Right atrium auricular region (tissue), 2 donors: ENCODE data around the gene C2CD2. TPM values are rescaled to one million over a fixed set of nuclear protein-coding genes. Genes with fewer than 3 reads are reported as not detected.

Experiments used
- DNase-seq: peaks from one replicate; pipeline ENCODE4 v3.0.0-alpha.2; 2019; ENCODE audit warnings: low spot score
- H3K27ac ChIP-seq, 2 donors: fragments of 200-600 bp; sonication (generic); 1 replicate in 1 of 2; 2 replicates in 1 of 2; pipeline ENCODE4 v1.5.1; 2016 to 2019
- H3K27me3 ChIP-seq, 2 donors: fragments of 200-600 bp; sonication (generic); one replicate each; pipeline versions ENCODE4 v1.5.1 to v1.6.0; 2017 to 2019
- H3K36me3 ChIP-seq: fragments of 200-600 bp; sonication (generic); one replicate; pipeline ENCODE4 v1.5.1; 2016
- H3K4me1 ChIP-seq, 2 donors: fragments of 200-600 bp; sonication (generic); one replicate each; pipeline versions ENCODE4 v1.5.1 to v1.6.0; 2017 to 2019
- H3K4me3 ChIP-seq, 2 donors: fragments of 200-600 bp; sonication (generic); 1 replicate in 1 of 2; 2 replicates in 1 of 2; pipeline ENCODE4 v1.5.1; 2017 to 2019; ENCODE audit warnings: mild to moderate bottlenecking in 1 of 2, moderate library complexity in 1 of 2
- H3K9me3 ChIP-seq, 2 donors: fragments of 200-600 bp; sonication (generic); one replicate each; pipeline ENCODE4 v1.5.1; 2019
- total RNA-seq, 2 donors: library from RNA; depleted of rRNA; stranded (reverse); fragments of >200 nt; gene quantifications; one replicate each; pipeline ENCODE4 v1.1.0, GENCODE V29; 2016
- TF ChIP-seq, protein P1 (sequence below), 2 donors: fragments of 200-600 bp; sonication (generic); IDR thresholded peaks; one replicate each; pipeline ENCODE4 v1.5.1; 2019; ENCODE audit warnings: antibody characterized with exemption in 2 of 2

The C2CD2 gene
- total RNA-seq, 2 donors from 2014 or later: 8.6 to 9.1 TPM

DNA sequence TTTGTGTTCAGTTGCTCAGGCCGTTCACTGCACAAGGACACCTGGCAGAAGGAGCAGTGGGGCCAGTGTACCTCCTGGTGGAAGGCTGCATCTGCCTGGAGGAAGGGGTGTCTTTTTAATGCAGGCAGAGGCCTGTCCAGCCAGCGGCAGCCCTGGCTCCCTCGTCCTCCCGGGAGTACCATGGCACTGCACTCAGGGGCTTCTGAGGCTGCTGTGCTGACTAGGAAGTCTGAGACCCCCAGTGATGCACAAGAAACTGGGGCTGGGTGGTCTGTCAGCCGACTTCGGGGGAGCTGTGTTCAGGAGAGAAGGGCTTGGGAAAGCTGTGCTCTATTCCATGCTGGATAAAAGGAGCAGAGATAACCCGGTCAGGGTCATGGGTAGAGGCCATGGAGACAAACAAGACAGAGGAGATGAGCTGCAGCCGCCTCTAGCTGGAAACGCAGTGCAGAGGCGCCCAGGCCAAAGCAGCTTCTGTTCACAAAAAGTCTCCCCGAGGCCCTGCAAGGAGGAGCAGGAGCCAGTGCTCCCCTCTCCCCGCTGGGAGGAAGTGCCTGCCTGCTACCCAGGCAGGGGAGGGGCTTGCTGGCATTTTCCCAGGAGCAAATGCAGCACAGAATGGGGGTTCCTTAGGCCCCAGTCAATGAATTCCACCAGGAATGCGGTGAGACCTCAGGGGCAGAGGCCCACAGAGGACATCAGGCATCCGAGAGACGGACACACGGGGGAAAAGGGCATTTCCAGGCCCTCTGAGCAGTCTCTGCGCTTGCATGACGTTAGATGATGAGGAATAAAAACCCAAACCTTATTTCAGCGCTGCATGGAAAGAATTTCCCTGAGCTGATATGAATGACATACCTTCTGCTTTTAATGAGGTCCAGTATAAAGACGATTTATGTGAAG is 17.2 kb upstream of the C2CD2 start:
- no peak overlapping the region for H3K27ac ChIP-seq
- H3K4me3 ChIP-seq: no peak overlapping the region
- TF ChIP-seq, protein P1, sequence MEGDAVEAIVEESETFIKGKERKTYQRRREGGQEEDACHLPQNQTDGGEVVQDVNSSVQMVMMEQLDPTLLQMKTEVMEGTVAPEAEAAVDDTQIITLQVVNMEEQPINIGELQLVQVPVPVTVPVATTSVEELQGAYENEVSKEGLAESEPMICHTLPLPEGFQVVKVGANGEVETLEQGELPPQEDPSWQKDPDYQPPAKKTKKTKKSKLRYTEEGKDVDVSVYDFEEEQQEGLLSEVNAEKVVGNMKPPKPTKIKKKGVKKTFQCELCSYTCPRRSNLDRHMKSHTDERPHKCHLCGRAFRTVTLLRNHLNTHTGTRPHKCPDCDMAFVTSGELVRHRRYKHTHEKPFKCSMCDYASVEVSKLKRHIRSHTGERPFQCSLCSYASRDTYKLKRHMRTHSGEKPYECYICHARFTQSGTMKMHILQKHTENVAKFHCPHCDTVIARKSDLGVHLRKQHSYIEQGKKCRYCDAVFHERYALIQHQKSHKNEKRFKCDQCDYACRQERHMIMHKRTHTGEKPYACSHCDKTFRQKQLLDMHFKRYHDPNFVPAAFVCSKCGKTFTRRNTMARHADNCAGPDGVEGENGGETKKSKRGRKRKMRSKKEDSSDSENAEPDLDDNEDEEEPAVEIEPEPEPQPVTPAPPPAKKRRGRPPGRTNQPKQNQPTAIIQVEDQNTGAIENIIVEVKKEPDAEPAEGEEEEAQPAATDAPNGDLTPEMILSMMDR (IDR thresholded peaks at IDR 0.05): no peak
- DNase-seq: peak; percentile 32
- no peaks in the 10 kb centered on the region for H3K27me3 ChIP-seq
- peaks cover 0 to 10% of the 10 kb centered on the region in 2 donors for H3K4me1 ChIP-seq
- H3K9me3 ChIP-seq: no peaks in the 10 kb centered on the region
- no peaks in the 10 kb centered on the region for H3K36me3 ChIP-seq

DNA sequence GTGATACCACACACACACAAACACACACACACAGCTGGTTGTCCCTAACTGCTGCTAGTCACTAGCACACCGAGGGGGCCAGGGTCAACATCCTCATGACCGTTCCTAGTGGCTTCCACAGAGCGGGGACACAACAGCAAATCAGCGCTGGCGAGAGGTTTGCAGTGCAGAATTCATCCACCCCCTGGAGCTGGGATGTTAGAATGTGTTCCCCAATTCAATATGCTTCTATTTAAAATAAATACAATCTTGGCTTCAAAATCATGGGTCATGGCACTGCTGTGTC is 16.2 kb upstream of the C2CD2 start:
- H3K4me1 ChIP-seq: peaks cover 0 to 10% of the 10 kb centered on the region in 2 donors
- no peaks in the 10 kb centered on the region for H3K36me3 ChIP-seq
- H3K27me3 ChIP-seq: no peaks in the 10 kb centered on the region
- no peak overlapping the region for H3K27ac ChIP-seq
- DNase-seq: no peak
- no peak overlapping the region for H3K4me3 ChIP-seq
- H3K9me3 ChIP-seq: no peaks in the 10 kb centered on the region
- TF ChIP-seq, protein P1 (IDR thresholded peaks at IDR 0.05): no peak

DNA sequence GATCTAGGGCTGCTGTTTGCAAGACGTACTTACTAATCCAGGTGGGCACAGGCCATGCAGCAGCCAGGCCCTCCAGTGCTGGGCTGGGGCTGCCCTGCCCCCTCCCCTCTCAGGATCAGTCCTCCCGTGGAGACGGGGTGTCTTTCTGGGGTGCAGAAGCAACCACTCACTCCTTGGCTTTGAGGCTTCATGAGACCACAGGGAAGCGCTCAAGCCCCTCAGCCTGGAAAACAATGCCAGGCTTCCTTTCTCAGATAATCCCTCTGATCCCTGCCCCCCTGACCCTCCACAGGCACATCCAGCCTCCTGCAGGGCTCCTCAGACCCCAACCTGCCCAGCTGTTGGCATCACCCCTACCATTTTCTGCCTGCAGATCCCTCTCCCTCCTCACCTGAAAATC is 13.9 kb upstream of the C2CD2 start:
- Histone ChIP-seq H3K9me3 (no peaks in the 10 kb centered on the region), H3K27ac (no peak overlapping the region), H3K27me3 (no peaks in the 10 kb centered on the region), H3K36me3 (no peaks in the 10 kb centered on the region), H3K4me1 (no peaks in the 10 kb centered on the region), H3K4me3 (no peak overlapping the region)
- TF ChIP-seq, protein P1 (IDR thresholded peaks at IDR 0.05): no peak
- DNase-seq: peak; percentile 38

DNA sequence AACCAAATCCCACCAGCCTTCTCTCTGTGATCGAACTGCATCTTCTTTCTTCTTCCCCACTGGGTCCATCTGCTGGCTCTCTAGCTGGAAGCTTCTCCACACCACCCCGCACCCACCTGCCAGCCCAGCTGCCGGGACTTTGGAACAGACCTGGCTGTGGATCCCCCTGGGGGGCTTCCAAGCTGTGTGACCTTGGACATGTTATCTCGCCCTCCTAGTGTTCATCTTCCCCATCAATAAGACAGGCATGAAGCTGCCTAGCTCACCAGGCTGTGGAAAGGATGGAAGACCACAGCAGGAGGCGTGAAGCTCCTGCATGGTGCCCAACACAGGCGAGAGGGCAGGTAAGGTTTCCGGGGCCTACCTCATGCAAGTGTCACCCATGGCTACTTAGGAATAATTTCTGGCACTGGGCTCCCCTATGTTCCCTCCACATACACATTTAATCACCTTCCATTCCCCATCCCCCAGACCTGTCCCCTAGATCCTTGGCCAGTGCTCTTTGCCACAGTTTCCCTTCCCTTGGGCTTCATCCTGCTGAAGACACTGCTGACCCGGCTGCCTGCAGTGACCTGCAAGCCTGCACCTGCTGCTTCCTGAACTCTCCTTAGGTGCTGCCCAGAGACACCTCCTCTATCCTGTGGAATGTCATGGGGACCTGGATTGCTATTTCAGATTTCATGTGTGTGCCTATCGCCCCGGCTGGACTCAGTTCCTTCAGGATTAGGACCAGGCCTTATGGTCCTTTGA is 13.2 kb upstream of the C2CD2 start:
- no peaks in the 10 kb centered on the region for H3K4me1 ChIP-seq
- H3K4me3 ChIP-seq: no peak overlapping the region
- no peaks in the 10 kb centered on the region for H3K36me3 ChIP-seq
- TF ChIP-seq, protein P1 (IDR thresholded peaks at IDR 0.05): no peak
- peak; percentile 47 for DNase-seq
- H3K27me3 ChIP-seq: no peaks in the 10 kb centered on the region
- no peak overlapping the region for H3K27ac ChIP-seq
- no peaks in the 10 kb centered on the region for H3K9me3 ChIP-seq

DNA sequence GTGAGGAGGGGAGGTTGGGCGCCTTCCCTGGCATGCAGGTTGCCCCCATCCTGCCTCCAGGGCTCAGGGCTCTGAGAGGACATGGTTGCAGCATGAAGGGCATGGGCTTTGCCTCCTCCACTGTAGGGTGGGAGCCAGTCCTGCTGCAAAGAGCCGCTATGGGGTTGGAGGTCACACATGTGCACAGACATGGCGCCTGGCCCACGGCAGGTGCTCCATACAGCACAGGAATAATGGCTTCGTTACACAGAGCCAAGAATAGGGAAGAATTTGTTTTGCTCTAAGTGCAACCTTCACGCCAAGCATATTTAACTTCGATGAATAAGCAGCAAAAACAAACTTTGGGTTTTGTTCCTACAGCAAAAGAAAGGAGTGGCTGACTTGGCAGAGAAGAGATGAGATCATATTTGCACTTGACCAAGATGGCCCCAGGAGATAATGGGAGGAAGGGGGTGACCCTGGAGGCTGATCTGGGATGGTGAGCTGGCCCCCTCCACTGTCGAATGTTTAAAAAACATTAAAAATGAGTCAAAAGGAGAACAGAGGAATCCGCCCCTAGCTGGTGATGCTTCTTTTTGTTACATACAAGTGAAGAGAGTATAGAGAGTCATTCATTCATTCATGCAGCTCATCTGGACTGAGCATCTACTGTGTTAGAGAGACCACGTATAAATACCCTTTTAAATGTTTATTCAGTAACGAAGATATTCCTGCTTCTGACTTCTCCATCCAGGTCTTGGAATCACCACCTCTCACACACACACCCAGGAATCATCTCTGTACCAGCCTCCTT is 12.4 kb upstream of the C2CD2 start:
- no peaks in the 10 kb centered on the region for H3K9me3 ChIP-seq
- H3K36me3 ChIP-seq: no peaks in the 10 kb centered on the region

More for the DNA sequence above, 12.4 kb upstream of the C2CD2 start:
- no peak overlapping the region for H3K27ac ChIP-seq
- H3K4me1 ChIP-seq: no peaks in the 10 kb centered on the region
- H3K27me3 ChIP-seq: no peaks in the 10 kb centered on the region
- DNase-seq: peak; percentile 30
- TF ChIP-seq, protein P1 (IDR thresholded peaks at IDR 0.05): no peak
- no peak overlapping the region for H3K4me3 ChIP-seq
